HEK293 (cell line): ENCODE results near the gene MOB2.

Source experiments
- CTCF ChIA-PET: fragments of 350-600 bp; formaldehyde crosslinking; extraction: SDS; loops from one replicate; lab custom pipeline; 2021; ENCODE audit warnings: antibody characterized with exemption; lab: Yijun Ruan, JAX
- POLR2A ChIA-PET: fragments of 300-600 bp; formaldehyde crosslinking; extraction: SDS; loops from one replicate; lab custom pipeline; 2020; ENCODE audit warnings: antibody characterized with exemption, inconsistent platforms; lab: Yijun Ruan, JAX
- H3K27ac ChIP-seq: fragments of 200-500 bp; sonication (Bioruptor generic); 2 replicates; pipeline ENCODE4 v1.5.1; 2014; ENCODE audit warnings: low read depth, low read length, control low read depth, inconsistent platforms; ENCODE audit errors: extremely low read depth
- H3K36me3 ChIP-seq, 2 experiments: fragments of 200-500 bp in 1 of 2; sonication (Bioruptor generic) in 1 of 2; 1 replicate in 1 of 2; 2 replicates in 1 of 2; pipeline ENCODE4 v1.5.1; 2014 to 2017; ENCODE audit warnings: inconsistent platforms in 2 of 2, low read length in 2 of 2; ENCODE audit not compliant: control insufficient read depth in 2 of 2, insufficient read depth in 1 of 2
- H3K4me1 ChIP-seq: fragments of 200-500 bp; sonication (Bioruptor generic); 2 replicates; pipeline ENCODE4 v1.5.1; 2014; ENCODE audit warnings: mild to moderate bottlenecking, low read length, inconsistent platforms; ENCODE audit not compliant: control insufficient read depth, insufficient read depth
- H3K4me3 ChIP-seq: 2 replicates; pipeline ENCODE4 v1.5.1; 2011; ENCODE audit warnings: low read depth, mild to moderate bottlenecking, control low read depth, low read length, moderate library complexity
- H3K9me3 ChIP-seq: fragments of 200-500 bp; sonication (Bioruptor generic); 2 replicates; pipeline ENCODE4 v1.5.1; 2014; ENCODE audit warnings: low read depth, low read length, inconsistent platforms; ENCODE audit not compliant: control insufficient read depth, insufficient read depth
- ATF2 ChIP-seq: fragments of 450-650 bp; formaldehyde crosslinking; IDR thresholded peaks from 2 replicates; pipeline ENCODE4 v1.5.1; 2016; ENCODE audit warnings: missing biosample characterization, missing genetic modification characterization, low read depth
- GLIS1 ChIP-seq: fragments of 450-650 bp; formaldehyde crosslinking; IDR thresholded peaks from 2 replicates; pipeline ENCODE4 v1.5.1; 2016; ENCODE audit warnings: missing biosample characterization, missing genetic modification characterization
- GLIS2 ChIP-seq: fragments of 450-650 bp; formaldehyde crosslinking; IDR thresholded peaks from 2 replicates; pipeline ENCODE4 v1.5.1; 2016; ENCODE audit warnings: missing biosample characterization, missing genetic modification characterization
- ZBTB26 ChIP-seq: fragments of 450-650 bp; formaldehyde crosslinking; optimal IDR thresholded peaks from 2 replicates; pipeline ENCODE3; 2016; ENCODE audit warnings: missing biosample characterization, mild to moderate bottlenecking, missing genetic modification characterization
- ZNF114 ChIP-seq: fragments of 450-650 bp; formaldehyde crosslinking; IDR thresholded peaks from 2 replicates; pipeline ENCODE4 v1.5.0; 2017; ENCODE audit warnings: missing biosample characterization, missing genetic modification characterization
- ZNF132 ChIP-seq: fragments of 450-650 bp; formaldehyde crosslinking; IDR thresholded peaks from 2 replicates; pipeline ENCODE4 v1.5.1; 2017; ENCODE audit warnings: missing biosample characterization, missing genetic modification characterization, borderline replicate concordance
- ZNF221 ChIP-seq: fragments of 450-650 bp; formaldehyde crosslinking; IDR thresholded peaks from 2 replicates; pipeline ENCODE4 v1.5.1; 2017; ENCODE audit warnings: missing biosample characterization, missing genetic modification characterization, borderline replicate concordance
- ZNF274 ChIP-seq, 2 experiments: fragments of 200-500 bp in 1 of 2; fragments of 450-650 bp in 1 of 2; sonication (Bioruptor generic) in 1 of 2; formaldehyde crosslinking in 1 of 2; IDR thresholded peaks; 2 replicates each; pipeline versions ENCODE4 v1.5.1 to v1.6.1; 2014 to 2016; ENCODE audit warnings: borderline replicate concordance in 1 of 2, inconsistent platforms in 1 of 2, low read length in 1 of 2, missing biosample characterization in 1 of 2, missing genetic modification characterization in 1 of 2
- ZNF280C ChIP-seq: fragments of 450-650 bp; formaldehyde crosslinking; IDR thresholded peaks from 2 replicates; pipeline ENCODE4 v1.5.1; 2016; ENCODE audit warnings: missing biosample characterization, missing genetic modification characterization
- ZNF324 ChIP-seq: fragments of 450-650 bp; formaldehyde crosslinking; IDR thresholded peaks from 2 replicates; pipeline ENCODE4 v1.5.1; 2016; ENCODE audit warnings: missing biosample characterization, missing genetic modification characterization
- ZNF366 ChIP-seq: fragments of 450-650 bp; formaldehyde crosslinking; conservative IDR thresholded peaks from 2 replicates; pipeline ENCODE4 v1.5.1; 2016; ENCODE audit warnings: missing biosample characterization, missing genetic modification characterization
- ZNF433 ChIP-seq: fragments of 450-650 bp; formaldehyde crosslinking; IDR thresholded peaks from 2 replicates; pipeline ENCODE4 v1.5.1; 2016; ENCODE audit warnings: missing biosample characterization, missing genetic modification characterization, low read depth
- ZNF514 ChIP-seq: fragments of 450-650 bp; formaldehyde crosslinking; IDR thresholded peaks from 2 replicates; pipeline ENCODE4 v1.5.1; 2016; ENCODE audit warnings: missing biosample characterization, missing genetic modification characterization
- ZNF624 ChIP-seq: fragments of 450-650 bp; formaldehyde crosslinking; IDR thresholded peaks from 2 replicates; pipeline ENCODE4 v1.5.1; 2017; ENCODE audit warnings: missing biosample characterization, missing genetic modification characterization
- ZNF670 ChIP-seq: fragments of 450-650 bp; formaldehyde crosslinking; IDR thresholded peaks from 2 replicates; pipeline ENCODE4 v1.5.1; 2016; ENCODE audit warnings: missing biosample characterization, missing genetic modification characterization, low read depth
- ZNF830 ChIP-seq: fragments of 450-650 bp; IDR thresholded peaks from 2 replicates; pipeline ENCODE4 v1.5.0; 2018; ENCODE audit warnings: missing biosample characterization, missing genetic modification characterization, low read depth, mild to moderate bottlenecking, moderate library complexity

The MOB2 gene

GRCh38 chr11:1471736-1472135 lies 14.8 kb downstream of the MOB2 start (continued):
- no peak for TF ChIP-seq ZNF280C (tag by site-specific recombination)
- TF ChIP-seq ZNF514 (tag by site-specific recombination), result no peak
- no peak for TF ChIP-seq ZNF624 (tag by site-specific recombination)
- no peak for TF ChIP-seq ZNF670 (tag by site-specific recombination)
- TF ChIP-seq, all 188 proteins: peak for 0

GRCh38 chr11:1470681-1471611 lies 15.6 kb downstream of the MOB2 start:
- no peaks in the 10 kb centered on the region for H3K4me1 ChIP-seq
- ChIA-PET CTCF (interaction anchor here (0.7 kb wide), 1 partner anchor 55 kb away, joined by 4 read pairs; no protein-coding TSS in a partner anchor), POLR2A (no interaction called here)
- H3K27ac ChIP-seq, result no peak overlapping the region
- H3K9me3 ChIP-seq, result no peaks in the 10 kb centered on the region
- TF ChIP-seq ZNF114, result no peak
- no peak for TF ChIP-seq ZNF132 (tag by site-specific recombination)
- no peak for TF ChIP-seq ZBTB26 (tag by site-specific recombination)
- TF ChIP-seq ZNF830 (tag by site-specific recombination), result no peak
- TF ChIP-seq ZNF433 (tag by site-specific recombination), result no peak
- TF ChIP-seq GLIS1 (tag by site-specific recombination), result no peak
- no peak for TF ChIP-seq ZNF324 (tag by site-specific recombination)
- TF ChIP-seq GLIS2 (tag by site-specific recombination), result no peak
- no peak for TF ChIP-seq ZNF221 (tag by site-specific recombination)
- peaks cover 0 to 28% of the 10 kb centered on the region in 2 experiments; a peak in 1 of 3 replicates for H3K36me3 ChIP-seq
- H3K4me3 ChIP-seq, result no peak overlapping the region

- ChIA-PET POLR2A (no interaction called here), CTCF (no interaction called here)
- H3K27ac ChIP-seq, result no peak overlapping the region
- H3K4me3 ChIP-seq, result no peak overlapping the region
- peaks cover 0 to 21% of the 10 kb centered on the region in 2 experiments; a peak in 1 of 3 replicates for H3K36me3 ChIP-seq
- no peaks in the 10 kb centered on the region for H3K4me1 ChIP-seq
- no peaks in the 10 kb centered on the region for H3K9me3 ChIP-seq
- TF ChIP-seq ATF2 (tag by site-specific recombination), result no peak
- TF ChIP-seq ZNF366 (tag by site-specific recombination), result no peak
- no peak for TF ChIP-seq ZNF274 (IDR thresholded peaks at IDR 0.05; ENCODE audit: low read length)
- TF ChIP-seq ZNF274 (tag by site-specific recombination; IDR thresholded peaks at IDR 0.05; ENCODE audit: borderline replicate concordance), result no peak
Observed at GRCh38 chr11:1469911-1470680, 16.5 kb downstream of the MOB2 start.
